NCI-H2081 treated with DMSO at 0.1 percent for 48 hours (cell line): Measurements from ENCODE around the gene SASS6.

Experiments used
- DNase-seq: peaks from one replicate; lab custom pipeline; 2025; lab: John Stamatoyannopoulos, UW

SASS6 gene

GRCh38 chr1:100132566-100133477 is at the start of gene SASS6, which contains the start of gene TRMT13:
TSS of gene SASS6 (minus strand) at chr1:100132930. CDS start at chr1:100132814, 116 bp downstream.
TSS of gene TRMT13 (plus strand) at chr1:100133163. CDS start at chr1:100133169, 6 bp downstream.
- peak; percentile 89 for DNase-seq

GRCh38 chr1:100178091-100178490 is 45.4 kb upstream of the SASS6 start, which contains the start of gene LRRC39:
TSS of gene LRRC39 (minus strand) at chr1:100178256. CDS start at chr1:100168516, 9,740 bp downstream.
- DNase-seq: no peak

- no peak for DNase-seq
These were observed 44.7 kb upstream of the SASS6 start for GRCh38 chr1:100177295-100178041.

GRCh38 chr1:100168051-100168450 is 35.3 kb upstream of the SASS6 start:
- no peak for DNase-seq

- DNase-seq: no peak
These were observed 32.0 kb upstream of the SASS6 start for GRCh38 chr1:100164702-100165101.

GRCh38 chr1:100164216-100164615 is 31.5 kb upstream of the SASS6 start:
- no peak for DNase-seq

- no peak for DNase-seq
These were observed 30.2 kb upstream of the SASS6 start for GRCh38 chr1:100162881-100163280.

- no peak for DNase-seq
These were observed 19.5 kb upstream of the SASS6 start for GRCh38 chr1:100152271-100152670.

- DNase-seq: no peak
These were observed 18.9 kb upstream of the SASS6 start for GRCh38 chr1:100151679-100152078.

- DNase-seq: no peak
These were observed 15.1 kb upstream of the SASS6 start for GRCh38 chr1:100147875-100148274.

GRCh38 chr1:100146958-100147357 is 14.2 kb upstream of the SASS6 start:
- DNase-seq: no peak

- DNase-seq: no peak
These were observed 12.4 kb upstream of the SASS6 start for GRCh38 chr1:100145116-100145515.

GRCh38 chr1:100142343-100142742 is 9.6 kb upstream of the SASS6 start:
- DNase-seq: no peak

GRCh38 chr1:100141192-100141591 is 8.5 kb upstream of the SASS6 start:
- DNase-seq: no peak

GRCh38 chr1:100137602-100138001 is 4.9 kb upstream of the SASS6 start:
- DNase-seq: no peak

GRCh38 chr1:100134872-100135271 is 2.1 kb upstream of the SASS6 start:
- DNase-seq: no peak

GRCh38 chr1:100131623-100132022 is 1.1 kb downstream of the SASS6 start:
- no peak for DNase-seq

GRCh38 chr1:100130552-100131077 is 2.1 kb downstream of the SASS6 start:
- no peak for DNase-seq

GRCh38 chr1:100127226-100127625 is 5.5 kb downstream of the SASS6 start:
- no peak for DNase-seq

GRCh38 chr1:100122177-100122576 is 10.6 kb downstream of the SASS6 start:
- no peak for DNase-seq

GRCh38 chr1:100115524-100115923 is 17.2 kb downstream of the SASS6 start:
- DNase-seq: no peak

- DNase-seq: no peak
These were observed 23.1 kb downstream of the SASS6 start for GRCh38 chr1:100109554-100110066.
